Neural cell (in vitro differentiated cells): ENCODE measurements around the gene C11orf87. TPM values are rescaled to one million over a fixed set of nuclear protein-coding genes. Genes with fewer than 3 reads are reported as not detected.

Source experiments
- H2AFZ ChIP-seq: fragments of 200-600, 300-800 bp; sonication (generic), shearing (Covaris generic); 2 replicates; pipeline ENCODE4 v1.6.0; 2014; ENCODE audit warnings: low read depth, mild to moderate bottlenecking, antibody characterized with exemption, low read length, moderate library complexity
- H3F3A ChIP-seq: fragments of 200-600 bp; shearing (Covaris generic); 2 replicates; pipeline ENCODE4 v1.6.1; 2016; ENCODE audit warnings: mild to moderate bottlenecking, moderate library complexity, mixed read lengths, antibody characterized with exemption, low read length; ENCODE audit not compliant: insufficient read depth, poor library complexity, severe bottlenecking
- H3K27ac ChIP-seq: fragments of 200-600, 300-800 bp; sonication (generic), shearing (Covaris generic); 2 replicates; pipeline ENCODE4 v1.5.1; 2014; ENCODE audit warnings: mild to moderate bottlenecking, low read length, moderate library complexity
- H3K27me3 ChIP-seq: fragments of 300-800, 200-600 bp; sonication (generic), shearing (Covaris generic); 2 replicates; pipeline ENCODE4 v1.6.0; 2014; ENCODE audit warnings: mild to moderate bottlenecking, low read depth, low read length, moderate library complexity; ENCODE audit not compliant: insufficient read depth
- H3K36me3 ChIP-seq: fragments of 300-800, 200-600 bp; sonication (generic), shearing (Covaris generic); 2 replicates; pipeline ENCODE4 v1.5.1; 2014; ENCODE audit warnings: mild to moderate bottlenecking, antibody characterized with exemption, low read length, moderate library complexity; ENCODE audit not compliant: insufficient read depth
- H3K4me2 ChIP-seq: fragments of 300-800, 200-600 bp; sonication (generic), shearing (Covaris generic); 2 replicates; pipeline ENCODE4 v1.6.0; 2014; ENCODE audit warnings: mild to moderate bottlenecking, low read length
- H3K4me3 ChIP-seq: fragments of 300-800, 200-600 bp; sonication (generic), shearing (Covaris generic); 2 replicates; pipeline ENCODE4 v1.5.1; 2014; ENCODE audit warnings: mild to moderate bottlenecking, low read length, moderate library complexity
- H3K79me2 ChIP-seq: fragments of 200-600 bp; shearing (Covaris generic); replicated peaks from 2 replicates; pipeline ENCODE4 v1.6.0; 2014; ENCODE audit warnings: mild to moderate bottlenecking, low read length, moderate library complexity; ENCODE audit not compliant: insufficient read depth
- H3K9ac ChIP-seq: fragments of 300-800, 200-600 bp; sonication (generic), shearing (Covaris generic); 2 replicates; pipeline ENCODE4 v1.6.1; 2016; ENCODE audit warnings: mild to moderate bottlenecking, low read length, mixed read lengths
- H3K9me2 ChIP-seq: fragments of 200-600 bp; shearing (Covaris generic); 2 replicates; pipeline ENCODE4 v1.6.1; 2016; ENCODE audit warnings: mild to moderate bottlenecking, low read length, mixed read lengths; ENCODE audit not compliant: insufficient read depth
- H3K9me3 ChIP-seq: fragments of 200-600, 300-800 bp; sonication (generic), shearing (Covaris generic); 2 replicates; pipeline ENCODE4 v1.6.1; 2016; ENCODE audit warnings: mild to moderate bottlenecking, mixed run types, low read length, moderate library complexity, mixed read lengths
- H4K20me1 ChIP-seq: fragments of 200-600 bp; shearing (Covaris generic); 2 replicates; pipeline ENCODE4 v1.6.1; 2016; ENCODE audit warnings: mild to moderate bottlenecking, mixed run types; ENCODE audit not compliant: insufficient read depth
- CTCF ChIP-seq: fragments of 450-650 bp; IDR thresholded peaks from 2 replicates; pipeline ENCODE4 v1.5.1; 2014; ENCODE audit warnings: antibody characterized with exemption, mild to moderate bottlenecking, moderate library complexity; ENCODE audit not compliant: poor library complexity, severe bottlenecking
- EP300 ChIP-seq: fragments of 450-650 bp; conservative IDR thresholded peaks from 2 replicates; pipeline ENCODE4 v1.6.1; 2014; ENCODE audit warnings: antibody characterized with exemption, mild to moderate bottlenecking, moderate library complexity; ENCODE audit not compliant: poor library complexity, severe bottlenecking
- EZH2 ChIP-seq: fragments of 200-600, 300-800 bp; shearing (Covaris generic), sonication (generic); IDR thresholded peaks from 2 replicates; pipeline ENCODE4 v1.6.1; 2014; ENCODE audit warnings: antibody characterized with exemption, low read length, borderline replicate concordance, mild to moderate bottlenecking; ENCODE audit not compliant: insufficient read depth, poor library complexity, severe bottlenecking
- MXI1 ChIP-seq: fragments of 450-650 bp; conservative IDR thresholded peaks from 2 replicates; pipeline ENCODE4 v1.6.1; 2014; ENCODE audit warnings: antibody characterized with exemption, mild to moderate bottlenecking; ENCODE audit not compliant: poor library complexity, severe bottlenecking
- POLR2AphosphoS5 ChIP-seq: IDR thresholded peaks from 2 replicates; pipeline ENCODE4 v1.6.1; 2012
- RAD21 ChIP-seq: fragments of 450-650 bp; conservative IDR thresholded peaks from 2 replicates; pipeline ENCODE4 v1.6.1; 2014; ENCODE audit warnings: antibody characterized with exemption, mild to moderate bottlenecking, moderate library complexity
- REST ChIP-seq: IDR thresholded peaks from 2 replicates; pipeline ENCODE4 v1.6.1; 2012; ENCODE audit warnings: borderline replicate concordance
- SMC3 ChIP-seq: fragments of 450-650 bp; conservative IDR thresholded peaks from 2 replicates; pipeline ENCODE4 v1.6.1; 2014; ENCODE audit warnings: antibody characterized with exemption, mild to moderate bottlenecking, moderate library complexity; ENCODE audit not compliant: poor library complexity
- TAF1 ChIP-seq: IDR thresholded peaks from 2 replicates; pipeline ENCODE4 v1.6.1; 2012; ENCODE audit warnings: low read depth
- polyA plus RNA-seq: library from polyadenylated mRNA; depleted of rRNA; stranded (reverse); fragments of >200 nt; gene quantifications from 2 replicates; pipeline ENCODE4 v1.2.3, GENCODE V29; 2014

C11orf87 gene
- polyA plus RNA-seq, 1 donor from 2014 or later = 8.6 TPM

- no peaks in the 10 kb centered on the region for H3K9me3 ChIP-seq
- H3K4me2 ChIP-seq = peak overlapping the region; percentile 85
- H3K27me3 ChIP-seq = peaks cover 25% of the 10 kb centered on the region
- H3F3A ChIP-seq = no peaks in the 10 kb centered on the region
- no peaks in the 10 kb centered on the region for H4K20me1 ChIP-seq
- no peaks in the 10 kb centered on the region for H3K9me2 ChIP-seq
- H3K27ac ChIP-seq = peak overlapping the region; percentile 7
- no peak for TF ChIP-seq EZH2
- TF ChIP-seq MXI1 = no peak
- no peak for TF ChIP-seq REST
- no peak for TF ChIP-seq CTCF
- no peak for TF ChIP-seq TAF1
- TF ChIP-seq SMC3 = no peak
- no peak for TF ChIP-seq POLR2AphosphoS5
- no peaks in the 10 kb centered on the region for H3K79me2 ChIP-seq
- H3K9ac ChIP-seq = peak overlapping the region; percentile 66
- peak overlapping the region; percentile 76 for H3K4me3 ChIP-seq
- peak overlapping the region; percentile 6 for H2AFZ ChIP-seq
- H3K36me3 ChIP-seq = no peaks in the 10 kb centered on the region
These were observed 978 bp downstream of the C11orf87 start for GRCh38 chr11:109422870-109423465.

GRCh38 chr11:109423466-109424190 is 1.6 kb downstream of the C11orf87 start:
- Histone ChIP-seq H3K9ac (peak overlapping the region; percentile 66), H3K27me3 (peaks cover 25% of the 10 kb centered on the region), H4K20me1 (no peaks in the 10 kb centered on the region), H2AFZ (peak overlapping the region; percentile 6), H3K9me3 (no peaks in the 10 kb centered on the region), H3K27ac (peak overlapping the region; percentile 7), H3K4me3 (peak overlapping the region; percentile 76), H3K4me2 (peak overlapping the region; percentile 85), H3F3A (no peaks in the 10 kb centered on the region), H3K79me2 (no peaks in the 10 kb centered on the region), H3K36me3 (no peaks in the 10 kb centered on the region), H3K9me2 (no peaks in the 10 kb centered on the region)
- no peak for TF ChIP-seq REST
- peak; percentile 37 for TF ChIP-seq RAD21
- no peak for TF ChIP-seq POLR2AphosphoS5
- no peak for TF ChIP-seq TAF1
- TF ChIP-seq CTCF = peak; percentile 28
- TF ChIP-seq EP300 = no peak
- no peak for TF ChIP-seq EZH2
- TF ChIP-seq MXI1 = no peak
- peak; percentile 10 for TF ChIP-seq SMC3
